ENCODE measurements around the gene TPSD1. TPM values are rescaled to one million over a fixed set of nuclear protein-coding genes. Genes with fewer than 3 reads are reported as not detected.

TPSD1 gene
- total and polyA plus RNA-seq, 2 donors (not counting 3 experiments of a cell fraction or from before 2014, with no cell fraction given): not detected

- CTCF ChIA-PET: interaction anchor here (0.5 to 1.0 kb wide), 2 partner anchors 13 to 537 kb away, joined by 3 to 4 read pairs; no protein-coding TSS in a partner anchor
- no peak overlapping the region for H3K4me2 ChIP-seq (ENCODE audit: insufficient read depth, low read length)
- peaks cover 15 to 17% of the 10 kb centered on the region in 2 experiments for H3K27me3 ChIP-seq (ENCODE audit: control insufficient read depth in 2 of 2, insufficient read depth in 2 of 2, low read length in 2 of 2)
- H3K79me2 ChIP-seq (ENCODE audit: control insufficient read depth, insufficient read depth, low read length): no peaks in the 10 kb centered on the region
- no peaks in the 10 kb centered on the region for H3K4me1 ChIP-seq (ENCODE audit: control insufficient read depth, extremely low read depth, insufficient read depth, low read length)
- FAIRE-seq: no peak
- DNase-seq (ENCODE audit: low read depth, low spot score): no peak
- no peaks in the 10 kb centered on the region for H3K36me3 ChIP-seq (ENCODE audit: control insufficient read depth in 2 of 2, extremely low read depth in 1 of 2, insufficient read depth in 2 of 2, low read length in 2 of 2)
- H3K9me3 ChIP-seq (replicated peaks; ENCODE audit: control insufficient read depth, insufficient read depth, low read length): no peaks in the 10 kb centered on the region
- dilution Hi-C loops (cut with MboI; ENCODE audit: extremely low pct_ligation_motif_present, low sequenced_read_pairs) (no loop called here), intact Hi-C loops (cut with micrococcal nuclease) (no loop called here)
- H3K9ac ChIP-seq (replicated peaks; ENCODE audit: extremely low read depth, insufficient read depth, low read length): no peak overlapping the region
- no peaks in the 10 kb centered on the region for H3K9me1 ChIP-seq (replicated peaks; ENCODE audit: control insufficient read depth, extremely low read depth, insufficient read depth, low read length)
- no peak overlapping the region for H3K27ac ChIP-seq (ENCODE audit: insufficient read depth, low read depth, low read length)
- no peak overlapping the region for H3K4me3 ChIP-seq (replicated peaks in 1 of 3; ENCODE audit: insufficient read depth in 1 of 3, low read depth in 1 of 3, low read length in 3 of 3)
- no peak overlapping the region for H2AFZ ChIP-seq (ENCODE audit: low read depth, low read length)
- no peaks in the 10 kb centered on the region for H4K20me1 ChIP-seq (replicated peaks; ENCODE audit: control insufficient read depth, extremely low read depth, insufficient read depth, low read length)
- no TSS peak for BruUV-seq (replicated peaks)
- TF ChIP-seq MAX (IDR thresholded peaks at IDR 0.05; ENCODE audit: insufficient read depth, insufficient read length): no peak
- no peak for TF ChIP-seq POLR2AphosphoS5 (IDR thresholded peaks at IDR 0.05; ENCODE audit: insufficient read depth, low read depth, low read length)
- TF ChIP-seq FOS (IDR thresholded peaks at IDR 0.05; ENCODE audit: borderline replicate concordance, insufficient read depth, low read length): no peak
- no peak for TF ChIP-seq POLR2A (IDR thresholded peaks at IDR 0.05; ENCODE audit: low read depth, low read length)
- no peak for TF ChIP-seq JUN (IDR thresholded peaks at IDR 0.05; ENCODE audit: borderline replicate concordance, insufficient read depth, insufficient read length, low read depth)
- no peak for TF ChIP-seq MYC (IDR thresholded peaks at IDR 0.05; ENCODE audit: low read depth, low read length)
- TF ChIP-seq GATA2 (IDR thresholded peaks at IDR 0.05; ENCODE audit: insufficient read depth, insufficient read length, low read depth, low read length): no peak
- TF ChIP-seq, protein P1, sequence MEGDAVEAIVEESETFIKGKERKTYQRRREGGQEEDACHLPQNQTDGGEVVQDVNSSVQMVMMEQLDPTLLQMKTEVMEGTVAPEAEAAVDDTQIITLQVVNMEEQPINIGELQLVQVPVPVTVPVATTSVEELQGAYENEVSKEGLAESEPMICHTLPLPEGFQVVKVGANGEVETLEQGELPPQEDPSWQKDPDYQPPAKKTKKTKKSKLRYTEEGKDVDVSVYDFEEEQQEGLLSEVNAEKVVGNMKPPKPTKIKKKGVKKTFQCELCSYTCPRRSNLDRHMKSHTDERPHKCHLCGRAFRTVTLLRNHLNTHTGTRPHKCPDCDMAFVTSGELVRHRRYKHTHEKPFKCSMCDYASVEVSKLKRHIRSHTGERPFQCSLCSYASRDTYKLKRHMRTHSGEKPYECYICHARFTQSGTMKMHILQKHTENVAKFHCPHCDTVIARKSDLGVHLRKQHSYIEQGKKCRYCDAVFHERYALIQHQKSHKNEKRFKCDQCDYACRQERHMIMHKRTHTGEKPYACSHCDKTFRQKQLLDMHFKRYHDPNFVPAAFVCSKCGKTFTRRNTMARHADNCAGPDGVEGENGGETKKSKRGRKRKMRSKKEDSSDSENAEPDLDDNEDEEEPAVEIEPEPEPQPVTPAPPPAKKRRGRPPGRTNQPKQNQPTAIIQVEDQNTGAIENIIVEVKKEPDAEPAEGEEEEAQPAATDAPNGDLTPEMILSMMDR (IDR thresholded peaks at IDR 0.05; ENCODE audit: extremely low read depth in 1 of 2, insufficient read depth in 1 of 2, low read depth in 1 of 2, low read length in 2 of 2): no peak
- no peak for TF ChIP-seq EZH2 (IDR thresholded peaks at IDR 0.05; ENCODE audit: borderline replicate concordance, low read depth, low read length, severe bottlenecking)
- POLR2A ChIA-PET: no interaction called here
Measured at GRCh38 chr16:1286513-1287094, 30.7 kb downstream of the TPSD1 start.

All from endothelial cell of umbilical vein (primary cell).